Measurements from ENCODE around the gene RBM39. TPM values are rescaled to one million over a fixed set of nuclear protein-coding genes. Genes with fewer than 3 reads are reported as not detected.

RBM39 gene
- total and polyA plus RNA-seq, 9 of the 15 experiments (the other 6 are each of a cell fraction or from before 2014, with no cell fraction given) = 143 to 319 (median 228) TPM

DNA sequence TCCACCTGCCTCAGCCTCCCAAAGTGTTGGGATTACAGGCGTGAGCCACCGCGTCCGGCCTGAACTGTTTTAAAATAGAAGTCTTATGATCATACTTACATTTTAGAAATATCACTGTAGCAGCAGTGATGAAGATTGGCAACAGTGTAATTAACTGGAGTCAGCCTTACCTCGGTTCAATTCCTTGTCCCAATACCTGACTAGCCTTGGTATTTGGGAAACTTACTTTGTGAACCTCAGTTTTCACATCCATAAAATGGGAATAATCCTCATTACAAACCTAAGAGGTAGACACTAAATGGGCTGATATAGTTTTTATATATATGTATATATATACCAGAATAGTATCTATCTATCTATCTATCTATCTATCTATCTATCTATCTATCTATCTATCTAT lies 49.0 kb upstream of the RBM39 start:
- no peaks in the 10 kb centered on the region for H3K4me1 ChIP-seq (replicated peaks in 1 of 2; ENCODE audit: control insufficient read depth in 2 of 2, insufficient read depth in 2 of 2, low read length in 2 of 2)
- H2AFZ ChIP-seq (ENCODE audit: low read depth, low read length) = no peak overlapping the region
- H3K4me3 ChIP-seq = no peak overlapping the region
- H3K4me2 ChIP-seq (ENCODE audit: insufficient read depth, low read length) = no peak overlapping the region
- intact Hi-C loops (cut with micrococcal nuclease) (no loop called here), in situ Hi-C loops (cut with MboI) (no loop called here)
- H3K79me2 ChIP-seq (ENCODE audit: control insufficient read depth, insufficient read depth, low read length) = peaks cover 30% of the 10 kb centered on the region
- no peak overlapping the region for H3K27ac ChIP-seq (ENCODE audit: extremely low read depth, low read depth, low read length)
- peaks cover 3% of the 10 kb centered on the region; the same call in 1 of the 3 replicates for H3K36me3 ChIP-seq (ENCODE audit: control insufficient read depth, insufficient read depth, low read length)
- no TSS peak for BruUV-seq (replicated peaks)
- ATAC-seq (no peak), FAIRE-seq (no peak), DNase-seq (ENCODE audit: extremely low read depth in 1 of 4, low spot score in 3 of 4) (no peak)
- no peak overlapping the region for H3K9ac ChIP-seq (ENCODE audit: insufficient read depth in 1 of 2, low read depth in 2 of 2, low read length in 2 of 2)
- peaks cover 3% of the 10 kb centered on the region; the same call in 1 of the 2 replicates for H4K20me1 ChIP-seq (replicated peaks; ENCODE audit: control insufficient read depth, insufficient read depth, low read length)
- TF ChIP-seq RBM25 (IDR thresholded peaks at IDR 0.05; ENCODE audit: low read depth, low read length, severe bottlenecking) (peak; percentile 92), ADNP (tag; IDR thresholded peaks at IDR 0.05) (peak; percentile 71), SMARCB1 (IDR thresholded peaks at IDR 0.05; ENCODE audit: insufficient read length, low read depth) (no peak), RCOR1 (IDR thresholded peaks at IDR 0.05; ENCODE audit: borderline replicate concordance in 1 of 2, low read depth in 2 of 2, low read length in 2 of 2) (0 out of 4 replicates have a peak, but pooled peaks of 1 of the 2 experiments have one; percentile 18), SMARCE1 (IDR thresholded peaks at IDR 0.05) (no peak), KDM1A (IDR thresholded peaks at IDR 0.05) (peak; percentile 39 to 42; a peak in 2 of 4 replicates), ZNF551 (CRISPR knock-in tag; IDR thresholded peaks at IDR 0.05) (no peak), BCOR (IDR thresholded peaks at IDR 0.05) (peak; percentile 86), NR4A1 (CRISPR knock-in tag; IDR thresholded peaks at IDR 0.05) (no peak), NR4A1 (tag; IDR thresholded peaks at IDR 0.05) (no peak), SIX5 (IDR thresholded peaks at IDR 0.05; ENCODE audit: borderline replicate concordance in 1 of 2, insufficient read depth in 1 of 2, low read depth in 1 of 2, low read length in 2 of 2) (no peak), MTF1 (CRISPR knock-in tag; IDR thresholded peaks at IDR 0.05; ENCODE audit: borderline replicate concordance) (no peak), ZNF354B (CRISPR knock-in tag; IDR thresholded peaks at IDR 0.05) (no peak), FOXK1 (CRISPR knock-in tag; IDR thresholded peaks at IDR 0.05; ENCODE audit: borderline replicate concordance) (no peak)
- TF ChIP-seq, protein P1, sequence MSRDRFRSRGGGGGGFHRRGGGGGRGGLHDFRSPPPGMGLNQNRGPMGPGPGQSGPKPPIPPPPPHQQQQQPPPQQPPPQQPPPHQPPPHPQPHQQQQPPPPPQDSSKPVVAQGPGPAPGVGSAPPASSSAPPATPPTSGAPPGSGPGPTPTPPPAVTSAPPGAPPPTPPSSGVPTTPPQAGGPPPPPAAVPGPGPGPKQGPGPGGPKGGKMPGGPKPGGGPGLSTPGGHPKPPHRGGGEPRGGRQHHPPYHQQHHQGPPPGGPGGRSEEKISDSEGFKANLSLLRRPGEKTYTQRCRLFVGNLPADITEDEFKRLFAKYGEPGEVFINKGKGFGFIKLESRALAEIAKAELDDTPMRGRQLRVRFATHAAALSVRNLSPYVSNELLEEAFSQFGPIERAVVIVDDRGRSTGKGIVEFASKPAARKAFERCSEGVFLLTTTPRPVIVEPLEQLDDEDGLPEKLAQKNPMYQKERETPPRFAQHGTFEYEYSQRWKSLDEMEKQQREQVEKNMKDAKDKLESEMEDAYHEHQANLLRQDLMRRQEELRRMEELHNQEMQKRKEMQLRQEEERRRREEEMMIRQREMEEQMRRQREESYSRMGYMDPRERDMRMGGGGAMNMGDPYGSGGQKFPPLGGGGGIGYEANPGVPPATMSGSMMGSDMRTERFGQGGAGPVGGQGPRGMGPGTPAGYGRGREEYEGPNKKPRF (IDR thresholded peaks at IDR 0.05; ENCODE audit: low read depth, low read length) = no peak
- TF ChIP-seq, protein P2, sequence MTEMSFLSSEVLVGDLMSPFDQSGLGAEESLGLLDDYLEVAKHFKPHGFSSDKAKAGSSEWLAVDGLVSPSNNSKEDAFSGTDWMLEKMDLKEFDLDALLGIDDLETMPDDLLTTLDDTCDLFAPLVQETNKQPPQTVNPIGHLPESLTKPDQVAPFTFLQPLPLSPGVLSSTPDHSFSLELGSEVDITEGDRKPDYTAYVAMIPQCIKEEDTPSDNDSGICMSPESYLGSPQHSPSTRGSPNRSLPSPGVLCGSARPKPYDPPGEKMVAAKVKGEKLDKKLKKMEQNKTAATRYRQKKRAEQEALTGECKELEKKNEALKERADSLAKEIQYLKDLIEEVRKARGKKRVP (CRISPR knock-in tag; IDR thresholded peaks at IDR 0.05) = no peak
- CTCF ChIA-PET (ENCODE audit: low intra/inter-chr PET ratio) = interaction anchor here (0.5 kb wide), 1 partner anchor 46 kb away, joined by 3 read pairs; no protein-coding TSS in a partner anchor
- H3K27me3 ChIP-seq (ENCODE audit: control insufficient read depth in 2 of 2, insufficient read depth in 2 of 2, low read length in 2 of 2) = no peaks in the 10 kb centered on the region
- no peaks in the 10 kb centered on the region for H3K9me1 ChIP-seq (ENCODE audit: control insufficient read depth, insufficient read depth, low read length)
- no peaks in the 10 kb centered on the region for H3K9me3 ChIP-seq (replicated peaks; ENCODE audit: control insufficient read depth, insufficient read depth, low read depth, low read length)
- WGBS (ENCODE audit: insufficient coverage, low coverage, missing lambda C conversion rate) = 85% methylated on average over 5 of the region's 5 CpGs
- POLR2A ChIA-PET = interaction anchor here (1.2 kb wide), 1 partner anchor 19 kb away, joined by 3 read pairs; the partner anchor contains the start of gene PHF20
